AG04449 (cell line): ENCODE results near the gene PARP8.
A peak's percentile ranks its signal among the peaks of the same experiment; 100 is the strongest.

ENCODE experiments used
- CTCF ChIA-PET: fragments of 350-600 bp; formaldehyde crosslinking; extraction: SDS; loops from one replicate; lab custom pipeline; 2021; ENCODE audit warnings: antibody characterized with exemption; lab: Yijun Ruan, JAX
- POLR2A ChIA-PET: fragments of 400-600, 350-600 bp; formaldehyde crosslinking; extraction: SDS; loops from one replicate; lab custom pipeline; 2020; ENCODE audit warnings: antibody characterized with exemption, inconsistent platforms; lab: Yijun Ruan, JAX
- DNase-seq: peaks from one replicate; pipeline ENCODE4 v3.0.0-alpha.2; 2010; ENCODE audit warnings: low read depth, low spot score
- H3K4me3 ChIP-seq: 2 replicates; pipeline ENCODE4 v1.5.1; 2011; ENCODE audit warnings: low read depth, mild to moderate bottlenecking, control low read depth, low read length
- CTCF ChIP-seq: IDR thresholded peaks from one replicate; pipeline ENCODE4 v1.5.1; 2011; ENCODE audit warnings: mild to moderate bottlenecking, moderate library complexity, low read length, control low read depth, inconsistent platforms; ENCODE audit not compliant: insufficient read depth; ENCODE audit errors: missing control alignments

The PARP8 gene

GRCh38 chr5:50730336-50730735 is 63.9 kb downstream of the PARP8 start:
- no peak for TF ChIP-seq CTCF
- no peak for DNase-seq
- POLR2A ChIA-PET: no interaction called here
- H3K4me3 ChIP-seq: no peak overlapping the region
- CTCF ChIA-PET: no interaction called here

GRCh38 chr5:50730841-50731240 is 64.4 kb downstream of the PARP8 start:
- no peak for DNase-seq
- ChIA-PET POLR2A (no interaction called here), CTCF (no interaction called here)
- no peak for TF ChIP-seq CTCF
- H3K4me3 ChIP-seq: no peak overlapping the region

- TF ChIP-seq CTCF: no peak
- CTCF ChIA-PET: interaction anchor here (5.6 kb wide), 1 partner anchor 18 kb away, joined by 20 read pairs; no protein-coding TSS in a partner anchor
- POLR2A ChIA-PET: no interaction called here
- no peak for DNase-seq
- H3K4me3 ChIP-seq: no peak overlapping the region
Observed at GRCh38 chr5:50733741-50734140, 67.3 kb downstream of the PARP8 start.

DNA sequence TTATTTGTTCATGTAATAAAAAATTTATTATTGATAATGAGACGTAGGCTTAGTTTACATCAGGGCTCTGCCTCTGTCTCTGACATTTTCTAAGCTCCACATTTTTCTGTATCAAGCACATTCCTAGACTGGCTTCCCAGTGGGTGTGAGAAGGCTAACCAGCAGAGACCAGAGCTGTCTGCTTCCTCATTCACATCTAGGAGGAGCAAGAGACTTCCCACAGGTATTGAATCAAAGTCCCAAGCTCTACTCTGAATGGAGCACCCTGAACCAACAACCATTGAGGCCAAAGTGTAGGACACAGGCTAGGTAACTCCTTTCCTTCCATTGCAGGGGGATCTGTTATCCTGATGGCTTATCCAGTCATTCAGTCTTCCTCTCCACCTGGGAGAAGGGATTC is 72.4 kb downstream of the PARP8 start:
- ChIA-PET CTCF (interaction anchor here (5.6 kb wide), 1 partner anchor 13 kb away, joined by 20 read pairs; no protein-coding TSS in a partner anchor), POLR2A (no interaction called here)
- no peak overlapping the region for H3K4me3 ChIP-seq
- no peak for DNase-seq
- TF ChIP-seq CTCF: no peak

DNA sequence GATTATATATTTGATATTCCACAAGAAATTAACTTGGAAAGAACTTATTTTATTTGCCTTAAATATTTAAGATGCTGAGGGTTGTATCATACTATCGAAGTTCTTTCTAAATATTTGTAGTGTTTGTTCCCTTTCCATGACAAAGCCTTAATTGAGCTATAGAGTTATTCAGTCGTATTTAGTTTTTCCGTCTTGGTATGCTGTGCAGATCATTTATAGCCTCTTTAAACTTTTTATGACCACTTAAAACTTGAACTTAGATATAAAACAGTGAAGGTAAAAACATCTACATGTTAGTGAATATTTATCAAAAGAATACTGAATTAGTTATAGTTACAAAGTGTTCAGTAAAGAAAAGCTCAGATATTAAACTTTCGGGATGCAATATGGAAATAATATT is 74.4 kb downstream of the PARP8 start:
- H3K4me3 ChIP-seq: no peak overlapping the region
- ChIA-PET POLR2A (no interaction called here), CTCF (interaction anchor here (3.1 kb wide), 1 partner anchor 11 kb away, joined by 20 read pairs; no protein-coding TSS in a partner anchor)
- TF ChIP-seq CTCF: no peak
- DNase-seq: no peak

- peak; percentile 24 for DNase-seq
- H3K4me3 ChIP-seq: peak overlapping the region; percentile 21; the same call in 1 of the 2 replicates
- CTCF ChIA-PET: interaction anchor here (1.3 kb wide), 1 partner anchor 10 kb away, joined by 3 read pairs; no protein-coding TSS in a partner anchor
- POLR2A ChIA-PET: no interaction called here
- TF ChIP-seq CTCF: no peak
Observed at GRCh38 chr5:50744776-50745175, 78.3 kb downstream of the PARP8 start.
